NCI-H1092 treated with DMSO at 0.1 percent for 48 hours (cell line): ENCODE measurements around the gene GNL3L.
"Not testable (repeated sequence)": the region's sequence is repeated elsewhere in the genome, so short reads cannot be mapped to it uniquely, and the experiment has no call there.

Source experiments
- DNase-seq: peaks from one replicate; lab custom pipeline; 2025; lab: John Stamatoyannopoulos, UW

The GNL3L gene, protein sequence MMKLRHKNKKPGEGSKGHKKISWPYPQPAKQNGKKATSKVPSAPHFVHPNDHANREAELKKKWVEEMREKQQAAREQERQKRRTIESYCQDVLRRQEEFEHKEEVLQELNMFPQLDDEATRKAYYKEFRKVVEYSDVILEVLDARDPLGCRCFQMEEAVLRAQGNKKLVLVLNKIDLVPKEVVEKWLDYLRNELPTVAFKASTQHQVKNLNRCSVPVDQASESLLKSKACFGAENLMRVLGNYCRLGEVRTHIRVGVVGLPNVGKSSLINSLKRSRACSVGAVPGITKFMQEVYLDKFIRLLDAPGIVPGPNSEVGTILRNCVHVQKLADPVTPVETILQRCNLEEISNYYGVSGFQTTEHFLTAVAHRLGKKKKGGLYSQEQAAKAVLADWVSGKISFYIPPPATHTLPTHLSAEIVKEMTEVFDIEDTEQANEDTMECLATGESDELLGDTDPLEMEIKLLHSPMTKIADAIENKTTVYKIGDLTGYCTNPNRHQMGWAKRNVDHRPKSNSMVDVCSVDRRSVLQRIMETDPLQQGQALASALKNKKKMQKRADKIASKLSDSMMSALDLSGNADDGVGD

DNA sequence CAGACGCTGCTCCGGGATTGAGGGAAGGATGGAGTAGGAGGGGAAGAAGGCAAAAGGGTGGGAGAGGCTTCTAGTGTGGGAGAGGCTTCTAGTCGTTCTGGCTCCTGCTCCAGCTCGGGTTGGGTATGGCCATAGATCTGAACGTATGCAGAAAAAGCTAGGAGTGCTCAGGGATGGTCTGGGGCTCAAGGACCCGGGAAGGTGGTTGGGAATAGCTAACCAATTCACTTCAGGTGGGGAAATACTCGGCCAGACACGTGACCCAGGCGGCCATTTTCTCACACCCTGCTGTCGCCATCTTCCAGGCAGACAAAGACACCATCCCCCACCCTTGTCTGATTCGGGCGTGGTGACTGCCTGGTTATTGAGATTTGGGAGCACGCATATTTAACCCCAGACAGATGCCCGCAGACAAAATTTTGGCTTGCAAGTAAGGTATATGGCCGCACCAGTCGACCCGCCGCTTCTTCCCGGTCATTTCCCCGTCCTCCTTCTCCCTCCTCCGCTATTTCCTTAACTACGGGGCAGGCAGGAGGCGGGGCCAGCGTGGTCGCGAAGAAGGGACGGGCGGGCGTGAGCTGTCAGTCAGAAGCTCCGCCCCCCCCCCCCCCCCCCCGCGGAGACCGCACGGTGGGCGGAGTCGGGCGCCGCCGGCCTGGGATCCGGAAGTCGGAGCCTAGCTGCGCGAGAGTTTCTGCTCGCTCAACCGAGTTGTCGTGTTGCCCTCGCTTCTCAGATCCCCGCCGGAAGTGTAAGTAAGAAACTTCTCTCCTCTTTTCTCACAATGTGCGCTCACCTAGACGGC lies at the start of gene GNL3L:
TSS of gene GNL3L (plus strand) at position 668 of the 805 bp plus-strand sequence. CDS start 2,348 bp downstream, outside the sequence.
- peak; percentile 92 for DNase-seq

DNA sequence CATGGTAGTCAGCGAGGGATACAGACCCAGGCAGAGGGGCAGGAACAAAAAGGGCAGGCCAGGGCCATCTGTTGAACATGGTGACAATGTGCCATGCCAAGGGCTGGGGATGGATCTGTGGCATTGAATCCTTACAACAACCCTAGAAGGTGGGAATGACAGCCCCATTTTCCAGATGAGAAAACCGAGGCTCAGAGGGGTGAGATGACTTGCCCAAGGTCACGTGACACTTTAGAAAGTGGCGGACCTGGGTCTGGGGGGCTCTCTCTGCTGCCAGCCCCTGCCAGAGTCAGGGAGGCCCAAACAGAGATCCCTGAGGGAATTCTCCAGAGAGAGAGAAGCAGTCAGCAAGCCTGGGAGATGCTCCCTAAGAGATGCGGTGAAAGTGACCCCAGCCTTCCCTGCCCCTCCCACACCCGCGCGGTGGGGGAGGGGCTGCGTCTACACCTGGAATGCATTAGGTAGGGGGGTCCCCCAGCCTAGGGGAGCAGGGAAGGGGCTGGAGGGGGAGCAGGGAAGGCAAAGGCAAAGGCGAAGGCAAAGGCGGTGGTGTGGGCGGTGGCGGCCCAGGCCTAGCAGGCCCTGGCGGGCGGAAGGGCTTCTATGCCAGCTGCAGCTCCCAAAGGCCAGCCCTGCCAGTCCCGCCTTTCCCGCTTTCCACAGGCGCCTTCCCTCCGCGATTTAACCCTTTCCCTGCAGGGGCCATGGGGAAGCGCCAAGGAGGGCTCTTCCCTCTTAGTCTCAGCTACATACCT lies 47.0 kb upstream of the GNL3L start:
- no peak for DNase-seq

DNA sequence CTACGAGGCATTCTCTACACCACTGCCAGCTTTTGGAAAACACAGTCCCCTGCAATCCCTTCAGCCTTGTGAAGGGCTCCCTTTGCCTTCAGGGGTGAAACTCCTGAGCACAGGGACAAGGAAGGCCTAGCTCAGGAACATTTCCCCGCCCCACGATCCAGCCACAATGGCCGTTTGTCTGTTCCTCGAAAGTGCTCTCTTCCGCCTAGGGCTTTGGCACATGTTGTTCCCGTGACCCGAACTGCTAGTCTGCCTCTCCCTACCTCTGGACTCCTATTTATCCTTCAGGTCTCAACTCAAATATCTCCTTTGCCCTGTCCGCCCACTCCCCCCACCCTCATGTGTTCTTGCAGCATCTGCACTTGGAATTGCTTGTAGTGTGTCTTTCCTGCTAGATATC lies 46.1 kb upstream of the GNL3L start:
- no peak for DNase-seq

DNA sequence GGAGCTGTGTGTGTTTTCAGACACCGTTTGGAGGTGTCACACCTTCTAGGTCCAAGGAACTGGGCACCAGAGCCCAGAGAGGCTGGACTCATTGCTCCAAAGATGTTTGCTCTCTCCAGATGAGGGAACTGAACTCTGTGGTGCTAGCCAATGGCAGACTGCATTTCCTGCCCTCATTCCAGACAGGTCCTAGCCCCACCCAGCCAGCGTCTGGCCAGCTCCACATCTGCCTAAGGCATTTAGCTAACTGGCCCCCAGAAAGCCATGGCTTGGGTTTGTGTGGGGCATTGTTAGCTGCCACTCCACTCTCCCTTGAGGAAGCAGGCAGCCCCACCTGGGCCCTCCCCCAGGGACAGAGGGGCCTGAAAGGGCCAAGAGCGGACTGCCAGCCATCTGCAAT lies 45.4 kb upstream of the GNL3L start:
- DNase-seq: no peak

DNA sequence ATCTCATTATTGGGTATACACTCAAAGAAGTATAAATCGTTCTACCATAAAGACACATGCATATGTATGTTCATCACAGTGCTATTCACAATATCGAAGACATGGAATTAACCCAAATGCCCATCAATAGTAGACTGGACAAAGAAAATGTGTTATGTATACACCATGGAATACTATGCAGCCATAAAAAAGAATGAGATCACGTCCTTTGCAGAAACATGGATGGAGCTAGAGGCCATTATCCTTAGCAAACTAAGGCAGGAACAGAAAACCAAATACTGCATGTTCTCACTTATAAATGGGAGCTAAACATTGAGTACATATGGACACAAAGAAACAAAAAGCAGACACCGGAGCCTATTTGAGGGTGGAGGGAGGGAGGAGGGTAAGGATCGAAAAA lies 40.2 kb upstream of the GNL3L start:
- not testable (repeated sequence) for DNase-seq

DNA sequence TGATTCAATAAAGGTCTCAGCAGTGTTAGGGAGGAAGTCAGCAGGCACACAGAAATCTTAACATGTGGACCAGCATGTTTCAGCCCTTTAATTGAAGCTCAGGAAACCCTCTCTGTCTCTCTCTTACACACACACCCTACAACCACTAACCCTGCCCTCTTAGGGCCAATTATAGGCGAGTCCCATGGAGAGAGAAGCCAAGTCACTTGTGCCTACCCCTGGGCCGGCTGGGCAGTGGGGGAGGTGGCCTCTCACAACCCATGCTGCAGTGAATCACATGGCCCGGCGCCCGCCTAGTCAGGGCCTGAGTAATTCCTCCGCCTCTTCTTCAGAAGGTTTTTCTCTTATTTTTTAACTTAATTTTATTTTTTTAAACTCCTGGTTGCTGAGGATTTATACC lies 37.7 kb upstream of the GNL3L start:
- DNase-seq: no peak

DNA sequence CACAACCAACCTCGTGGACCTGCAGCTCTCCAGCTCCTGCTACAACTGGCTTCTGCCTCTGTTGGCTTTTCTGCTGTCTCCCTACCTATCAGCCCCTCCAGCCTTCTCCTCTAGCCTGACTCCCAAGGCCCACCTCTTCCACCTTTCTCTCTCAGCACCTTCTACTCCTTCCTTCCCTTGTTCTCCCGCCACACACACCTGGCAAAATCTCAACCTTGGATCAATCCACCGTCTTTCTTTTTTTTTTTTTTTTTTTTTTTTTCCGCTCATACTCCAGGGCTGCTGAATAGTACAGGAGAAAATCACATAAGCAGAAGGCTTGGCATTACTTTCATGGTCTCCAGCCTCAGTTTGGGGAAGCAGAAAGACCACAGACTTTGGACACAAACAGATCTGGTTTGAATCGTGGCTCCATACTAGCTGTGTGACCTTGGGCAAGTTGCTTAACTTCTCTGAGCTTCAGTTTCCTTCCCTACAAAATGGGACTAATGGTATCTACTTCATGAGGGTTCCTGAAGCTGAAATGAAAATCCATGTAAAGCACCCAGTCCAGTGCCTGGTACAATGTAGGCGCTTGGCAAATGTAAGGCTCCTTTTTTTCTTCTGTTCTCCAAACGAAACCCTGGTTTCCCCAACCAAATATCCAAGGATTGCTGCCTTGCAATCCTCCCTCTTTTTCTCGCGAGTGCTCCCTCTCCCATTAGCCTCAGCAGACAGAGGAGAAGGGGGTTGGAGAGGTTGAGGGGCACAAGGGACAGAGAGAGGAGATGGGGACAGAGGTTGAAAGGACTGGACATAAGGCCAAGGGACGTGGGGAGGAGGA lies 35.6 kb upstream of the GNL3L start:
- DNase-seq: no peak

DNA sequence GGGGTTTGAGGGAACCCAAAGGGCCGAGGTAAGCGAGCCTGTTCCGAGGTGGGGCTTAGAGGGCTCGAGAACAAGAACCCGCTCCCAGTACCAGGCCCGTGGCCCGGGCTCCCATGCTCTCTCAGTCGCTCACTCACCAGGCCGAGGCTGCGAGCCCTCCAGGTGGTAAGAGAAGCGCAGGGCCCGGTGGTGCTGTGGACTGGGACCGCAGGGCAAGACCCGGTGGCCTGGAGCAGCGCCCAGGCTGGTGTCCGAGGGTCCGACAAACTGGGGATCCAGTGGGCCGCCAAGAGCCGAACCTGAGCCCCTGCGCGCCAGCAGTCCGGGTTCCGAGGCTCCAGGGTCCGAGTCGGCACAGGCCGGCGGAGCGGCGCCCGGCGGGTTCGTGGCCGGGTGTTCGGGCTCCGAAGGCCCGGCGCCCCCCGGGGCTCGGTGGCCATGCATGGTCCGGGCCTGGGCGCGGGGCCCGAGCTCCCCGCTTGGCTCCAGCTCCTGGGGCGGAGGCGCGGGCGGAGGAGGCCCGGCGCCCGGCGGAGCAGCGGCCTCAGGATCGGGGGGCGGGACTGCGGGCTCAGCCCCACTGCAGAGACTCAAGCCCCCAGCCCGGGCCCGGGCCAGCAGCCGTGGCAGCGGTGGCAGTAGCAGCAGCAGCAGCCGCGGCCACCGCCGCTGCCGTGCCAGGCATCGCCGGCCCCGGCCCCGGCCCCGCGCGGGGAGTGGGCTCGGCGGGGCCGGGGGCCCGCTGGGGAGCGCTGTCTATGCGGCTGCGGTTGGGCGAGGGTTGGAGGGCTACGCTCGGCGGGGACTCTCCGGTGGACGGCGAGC lies 34.8 kb upstream of the GNL3L start:
- peak; percentile 34 for DNase-seq

DNA sequence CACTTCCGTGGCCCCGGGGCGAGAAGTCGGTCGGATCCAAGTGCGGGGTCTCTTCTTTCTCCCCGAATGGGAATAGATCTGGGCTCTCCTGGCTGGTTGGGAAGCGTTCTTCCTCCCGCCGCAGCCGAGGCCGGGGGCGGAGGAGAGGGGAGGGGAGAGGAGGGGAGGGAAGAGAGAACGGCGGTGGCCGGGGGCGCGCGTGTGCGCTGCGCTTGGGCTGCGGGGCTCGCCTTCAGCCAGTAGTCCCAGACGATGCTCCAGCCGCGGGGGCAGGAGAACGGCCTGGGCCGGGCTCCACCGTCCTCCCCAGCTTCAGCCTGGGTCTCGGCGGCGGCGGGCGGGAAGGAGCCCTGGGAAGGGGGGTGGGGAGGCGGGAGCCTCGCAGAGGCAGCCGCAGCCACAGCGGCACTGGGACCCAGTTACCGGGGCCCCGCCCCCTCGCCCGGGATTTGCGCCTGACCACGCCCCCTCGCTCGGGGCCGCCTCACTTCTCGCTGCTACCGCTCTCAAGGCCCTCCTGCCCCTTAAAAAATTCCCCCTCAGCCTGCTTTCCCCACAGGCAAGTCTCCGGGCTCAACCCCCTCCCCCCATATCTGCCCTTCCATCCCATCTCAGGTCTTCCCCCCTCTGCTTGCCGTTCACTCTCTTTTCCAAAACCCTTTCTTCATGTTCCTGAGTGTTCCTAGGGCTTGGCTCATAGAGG lies 34.1 kb upstream of the GNL3L start, which contains the start of gene FGD1:
TSS of gene FGD1 (minus strand) at position 421 of the 703 bp plus-strand sequence. CDS start 802 bp downstream, outside the sequence.
- DNase-seq: peak; percentile 68

DNA sequence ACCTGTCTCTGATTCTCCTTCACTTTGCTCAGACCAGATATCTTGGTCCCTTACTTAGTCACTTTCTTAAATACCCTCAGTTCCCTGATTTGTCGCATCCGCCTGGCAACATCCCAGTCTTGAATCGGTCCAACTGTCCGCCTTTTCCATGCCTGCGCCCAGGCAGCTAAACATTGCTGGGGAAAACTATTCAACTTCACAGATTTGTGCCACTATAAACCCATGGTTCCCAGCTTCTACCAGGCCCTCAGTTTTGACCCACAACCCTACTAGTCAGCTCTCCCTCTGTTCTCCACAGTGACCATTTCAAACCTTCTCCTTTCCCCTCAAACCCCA lies 33.5 kb upstream of the GNL3L start:
- no peak for DNase-seq

DNA sequence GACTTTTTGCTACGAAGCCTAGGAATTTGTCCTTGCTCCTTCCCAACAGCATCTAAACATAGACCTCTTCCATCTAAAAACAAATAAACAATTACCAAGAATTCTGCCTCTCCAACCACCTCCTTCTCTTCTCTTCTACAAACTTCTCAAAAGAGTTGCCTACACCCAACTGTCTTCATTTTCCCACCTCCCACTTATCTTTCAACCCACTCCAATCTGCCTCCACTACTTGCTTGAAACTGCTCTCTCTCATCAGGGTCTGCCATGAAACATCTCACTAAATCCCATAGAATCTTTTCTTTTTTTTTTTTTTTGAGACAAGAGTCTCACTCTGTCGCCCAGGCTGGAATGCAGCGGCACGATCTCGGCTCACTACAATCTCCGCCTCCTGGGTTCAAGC lies 33.1 kb upstream of the GNL3L start:
- no peak for DNase-seq

DNA sequence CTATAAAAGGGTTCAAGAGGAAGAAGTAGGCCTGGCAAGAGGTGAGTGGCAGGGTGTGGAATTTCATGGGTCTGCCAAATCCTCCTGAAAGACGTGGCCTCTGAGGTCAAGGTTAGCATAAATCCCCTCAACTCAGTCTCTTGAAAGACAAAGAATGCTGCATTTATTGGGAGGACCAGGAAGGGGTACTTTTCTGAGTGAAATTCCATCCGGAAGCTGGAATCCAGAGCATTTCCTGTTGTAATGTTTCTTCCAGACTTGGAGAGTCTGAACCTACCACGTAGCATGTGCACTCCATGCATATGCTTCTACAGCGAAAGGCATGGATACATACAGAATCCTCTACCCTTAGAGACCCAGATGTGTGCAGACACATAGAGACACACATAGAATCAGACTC lies 20.6 kb upstream of the GNL3L start:
- no peak for DNase-seq

DNA sequence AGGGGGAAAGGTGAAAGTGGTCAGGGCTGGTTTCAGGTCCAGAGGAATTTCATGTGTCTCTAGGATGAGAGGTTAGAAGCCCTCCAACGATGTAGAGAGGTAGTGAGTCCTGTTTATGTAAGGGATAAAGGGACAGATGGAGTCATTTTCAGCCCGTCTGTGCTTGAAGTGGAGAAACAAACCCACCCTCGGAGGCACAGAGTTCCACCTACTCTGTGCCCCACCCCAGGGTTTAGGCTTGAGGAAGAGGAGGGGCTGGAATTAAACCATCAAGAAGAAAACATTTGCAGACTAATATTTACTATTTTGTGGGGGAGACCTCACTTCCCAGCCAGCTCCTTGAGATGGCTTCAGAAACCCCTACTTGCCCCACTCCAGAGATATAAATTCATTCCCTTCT lies 868 bp upstream of the GNL3L start:
- DNase-seq: no peak

DNA sequence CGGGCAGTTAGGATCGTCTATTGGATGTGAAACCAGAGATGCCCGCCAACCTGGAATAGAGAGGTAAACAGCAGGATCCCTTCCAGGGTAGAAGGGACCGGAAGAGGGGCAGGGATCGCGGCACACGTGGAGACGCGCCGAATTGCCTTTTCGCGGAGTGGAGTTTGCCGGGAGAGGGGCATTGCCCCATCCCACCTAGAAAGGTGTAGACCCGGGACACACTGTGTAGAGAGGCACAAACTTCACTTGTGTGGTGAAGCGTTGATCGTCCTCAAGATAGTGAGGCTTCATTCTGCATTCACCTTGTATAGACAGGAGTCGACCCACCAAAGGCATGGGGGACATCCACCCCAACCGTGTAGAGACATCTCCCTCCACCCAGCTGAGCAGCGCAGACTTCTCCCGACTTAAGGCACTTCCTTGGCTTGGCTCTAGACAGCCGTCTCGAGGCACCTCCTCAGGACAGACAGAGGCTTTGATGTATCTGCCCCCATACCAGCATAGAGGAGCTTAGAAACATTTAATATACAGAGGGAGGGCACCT lies 410 bp downstream of the GNL3L start:
- DNase-seq: no peak

DNA sequence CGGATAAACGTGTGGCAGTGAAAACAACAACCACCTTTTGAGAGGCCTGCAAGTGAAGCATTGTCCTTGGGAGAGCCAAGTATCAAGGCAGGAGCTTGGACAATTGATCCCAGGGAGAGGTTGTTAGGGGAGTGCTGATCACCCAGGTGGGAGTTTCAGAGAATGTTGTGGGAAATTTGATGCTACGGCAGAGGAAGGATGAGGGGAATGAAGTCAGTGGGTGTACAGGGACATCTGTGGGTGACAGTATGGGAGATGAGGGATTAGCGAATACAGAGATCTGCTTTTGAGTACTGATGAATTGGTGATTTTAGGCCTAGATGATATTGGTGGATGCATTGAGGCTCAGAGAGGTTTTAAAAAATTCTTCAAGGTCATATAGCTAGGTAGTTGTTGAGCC lies 4.3 kb downstream of the GNL3L start:
- DNase-seq: no peak

DNA sequence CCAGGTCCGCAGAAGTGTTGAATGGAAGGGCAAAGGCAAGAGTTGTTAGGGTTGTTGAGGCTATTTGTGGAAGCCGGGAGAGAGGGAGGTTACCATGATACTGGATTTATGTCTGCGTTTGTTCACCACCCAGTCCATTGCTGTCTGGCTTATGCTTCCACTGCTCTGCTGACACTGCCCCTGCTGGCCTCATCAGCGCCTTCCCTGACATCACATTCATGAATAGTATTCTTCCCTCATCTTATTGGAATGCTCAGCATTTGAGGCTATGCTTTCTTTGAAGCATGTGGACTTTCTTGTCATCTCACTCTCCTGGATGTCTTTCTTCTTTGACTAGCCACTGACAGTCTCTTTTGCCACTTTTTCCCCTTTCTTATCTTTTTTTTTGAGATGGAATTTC lies 10.3 kb downstream of the GNL3L start:
- no peak for DNase-seq

DNA sequence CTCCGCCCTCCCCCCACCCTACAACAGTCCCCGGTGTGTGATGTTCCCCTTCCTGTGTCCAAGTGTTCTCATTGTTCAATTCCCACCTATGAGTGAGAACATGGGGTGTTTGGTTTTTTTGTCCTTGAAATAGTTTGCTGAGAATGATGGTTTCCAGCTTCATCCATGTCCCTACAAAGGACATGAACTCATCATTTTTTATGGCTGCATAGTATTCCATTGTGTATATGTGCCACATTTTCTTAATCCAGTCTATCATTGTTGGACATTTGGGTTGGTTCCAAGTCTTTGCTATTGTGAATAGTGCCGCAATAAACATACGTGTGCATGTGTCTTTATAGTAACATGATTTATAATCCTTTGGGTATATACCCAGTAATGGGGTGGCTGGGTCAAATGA lies 12.2 kb downstream of the GNL3L start:
- not testable (repeated sequence) for DNase-seq

DNA sequence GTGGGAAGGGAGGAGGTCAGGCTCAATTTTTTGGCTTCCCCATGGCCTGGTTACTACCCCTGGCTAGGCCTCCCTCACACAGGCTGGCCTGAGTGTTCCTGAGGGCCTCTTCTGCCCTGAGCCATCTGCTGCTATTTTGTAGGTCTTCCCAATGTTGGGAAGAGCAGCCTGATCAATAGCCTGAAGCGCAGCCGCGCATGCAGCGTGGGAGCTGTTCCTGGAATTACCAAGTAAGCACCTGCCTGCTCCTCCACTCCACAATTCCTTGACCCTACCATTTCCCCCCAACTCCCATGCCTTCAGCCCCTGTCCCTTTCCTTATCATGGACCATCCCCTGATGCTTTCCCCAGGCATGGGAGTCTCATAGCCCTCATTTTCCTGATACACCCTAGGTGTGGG lies 20.8 kb downstream of the GNL3L start:
- no peak for DNase-seq

DNA sequence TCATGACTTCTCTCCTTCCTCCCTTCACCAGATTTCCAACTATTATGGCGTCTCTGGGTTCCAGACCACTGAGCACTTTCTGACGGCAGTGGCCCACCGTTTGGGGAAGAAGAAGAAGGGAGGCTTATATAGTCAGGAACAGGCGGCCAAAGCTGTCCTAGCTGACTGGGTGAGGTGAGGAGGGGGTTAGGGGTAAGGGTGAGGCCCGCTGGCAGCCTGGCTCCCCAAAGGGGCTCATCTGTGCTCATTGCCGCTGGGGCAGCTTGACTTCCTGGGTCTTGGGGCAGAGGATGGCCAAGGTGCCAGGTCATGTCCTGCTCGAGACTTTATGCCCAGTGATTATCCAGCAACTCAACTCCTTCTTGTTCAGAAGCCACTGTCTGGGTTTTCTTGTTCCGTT lies 21.8 kb downstream of the GNL3L start:
- no peak for DNase-seq
